Measurements from ENCODE around the gene SIM1. TPM values are rescaled to one million over a fixed set of nuclear protein-coding genes. Genes with fewer than 3 reads are reported as not detected.

The SIM1 gene, protein sequence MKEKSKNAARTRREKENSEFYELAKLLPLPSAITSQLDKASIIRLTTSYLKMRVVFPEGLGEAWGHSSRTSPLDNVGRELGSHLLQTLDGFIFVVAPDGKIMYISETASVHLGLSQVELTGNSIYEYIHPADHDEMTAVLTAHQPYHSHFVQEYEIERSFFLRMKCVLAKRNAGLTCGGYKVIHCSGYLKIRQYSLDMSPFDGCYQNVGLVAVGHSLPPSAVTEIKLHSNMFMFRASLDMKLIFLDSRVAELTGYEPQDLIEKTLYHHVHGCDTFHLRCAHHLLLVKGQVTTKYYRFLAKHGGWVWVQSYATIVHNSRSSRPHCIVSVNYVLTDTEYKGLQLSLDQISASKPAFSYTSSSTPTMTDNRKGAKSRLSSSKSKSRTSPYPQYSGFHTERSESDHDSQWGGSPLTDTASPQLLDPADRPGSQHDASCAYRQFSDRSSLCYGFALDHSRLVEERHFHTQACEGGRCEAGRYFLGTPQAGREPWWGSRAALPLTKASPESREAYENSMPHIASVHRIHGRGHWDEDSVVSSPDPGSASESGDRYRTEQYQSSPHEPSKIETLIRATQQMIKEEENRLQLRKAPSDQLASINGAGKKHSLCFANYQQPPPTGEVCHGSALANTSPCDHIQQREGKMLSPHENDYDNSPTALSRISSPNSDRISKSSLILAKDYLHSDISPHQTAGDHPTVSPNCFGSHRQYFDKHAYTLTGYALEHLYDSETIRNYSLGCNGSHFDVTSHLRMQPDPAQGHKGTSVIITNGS
- total RNA-seq (2021; ENCODE audit: unreplicated experiment) (not detected), Bru-seq, nascent RNA (percentile 1 among the genes with signal in this experiment), BruChase-seq, experiment 1, labeled RNA remaining after a 6-hour chase (percentile 1 among the genes with signal in this experiment), BruChase-seq, experiment 2, labeled RNA remaining after a 2-hour chase (percentile 5 among the genes with signal in this experiment)
- not detected in 2 replicates for polyA plus RNA-seq (2012)
- long read RNA-seq = 0 reads

DNA sequence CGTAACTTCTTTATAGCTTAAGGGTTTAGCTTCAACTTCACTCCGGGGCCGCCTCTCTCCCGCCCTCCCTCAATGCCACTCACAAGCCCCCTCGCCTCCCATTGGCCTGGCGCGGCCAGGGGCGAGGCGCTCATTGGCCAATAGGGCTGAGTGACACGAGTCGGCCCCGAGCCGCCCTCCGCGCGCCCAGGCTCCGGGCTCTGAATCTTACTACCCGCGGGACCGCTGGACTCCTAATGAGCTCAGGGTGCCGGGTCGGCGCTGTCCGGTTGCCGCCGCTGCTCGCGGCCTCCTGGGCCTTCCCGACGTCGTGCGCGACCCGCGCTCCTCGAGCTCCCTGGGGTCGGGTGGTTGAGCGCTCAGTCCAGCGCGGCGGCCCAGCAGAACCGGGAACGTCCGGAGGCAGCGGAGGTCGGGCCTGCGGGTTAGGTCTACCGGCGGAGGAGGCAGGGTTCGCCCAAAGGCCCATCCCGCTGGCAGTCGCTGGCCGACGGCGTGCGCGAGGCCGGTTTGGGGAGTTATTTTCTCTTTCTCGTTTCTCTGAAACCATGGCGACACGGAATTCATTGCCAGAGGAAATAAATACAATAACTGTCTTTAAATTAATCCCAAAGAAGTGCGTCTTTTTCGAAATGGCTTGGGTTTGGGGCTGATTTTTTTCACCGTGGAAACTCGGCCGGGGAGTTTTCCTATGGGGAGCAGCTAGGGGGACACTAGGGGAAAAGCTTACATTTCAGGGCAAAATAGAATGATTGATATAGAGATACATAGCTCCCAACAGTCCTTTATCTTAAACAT lies at the start of gene SIM1:
Gene SIM1 (minus strand): TSS at position 19 of the 798 bp plus-strand sequence. CDS start 1,453 bp downstream, outside the sequence.
- H3K27me3 ChIP-seq (ENCODE audit: insufficient read depth, low read length) = no peaks in the 10 kb centered on the region
- no peak for ATAC-seq

More for the DNA sequence above, at the start of gene SIM1:
- no peaks in the 10 kb centered on the region for H3K9me2 ChIP-seq (ENCODE audit: insufficient read depth)
- H3K9me3 ChIP-seq (ENCODE audit: control insufficient read depth in 1 of 2, insufficient read depth in 1 of 2, low read depth in 1 of 2, low read length in 2 of 2) = no peaks in the 10 kb centered on the region
- BruUV-seq (replicated peaks) = no TSS peak
- H3K27ac ChIP-seq (ENCODE audit: low read depth, low read length) = no peak within 1 kb of the TSS
- POLR2A ChIA-PET = no interaction called here
- RAD21 ChIA-PET (ENCODE audit: low non-redundant PET in 1 of 2, low total read pairs in 2 of 2, uncharacterized antibody in 2 of 2, unreplicated experiment in 2 of 2) = no interaction called here
- H3K79me2 ChIP-seq (ENCODE audit: insufficient read depth, low read length) = no peaks in the 10 kb centered on the region
- no peaks in the 10 kb centered on the region for H3K36me3 ChIP-seq (ENCODE audit: control insufficient read depth in 1 of 2, insufficient read depth in 2 of 2, low read length in 2 of 2)
- H3K9ac ChIP-seq (ENCODE audit: low read length) = no peak within 1 kb of the TSS
- H3K4me1 ChIP-seq (ENCODE audit: control insufficient read depth in 1 of 2, insufficient read depth in 2 of 2, low read length in 2 of 2) = no peaks in the 10 kb centered on the region
- no peak for DNase-seq (ENCODE audit: low read depth, low spot score)
- H2AFZ ChIP-seq (ENCODE audit: low read depth, low read length, poor library complexity, severe bottlenecking) = no peak within 1 kb of the TSS
- intact Hi-C loops (cut with micrococcal nuclease) = no loop called here
- no peak within 1 kb of the TSS for H3K4me3 ChIP-seq (replicated peaks in 1 of 2; ENCODE audit: low read depth in 1 of 2, low read length in 2 of 2)
- CTCF ChIA-PET = no interaction called here
- H3K4me2 ChIP-seq (ENCODE audit: low read length) = no peak within 1 kb of the TSS
- TF ChIP-seq CBX3 (IDR thresholded peaks at IDR 0.05; ENCODE audit: low read depth) (no peak), FOSL1 (IDR thresholded peaks at IDR 0.05; ENCODE audit: low read depth) (no peak), POLR2A (IDR thresholded peaks at IDR 0.05; ENCODE audit: borderline replicate concordance, extremely low read depth, insufficient read depth, insufficient read length) (no peak), ZNF274 (IDR thresholded peaks at IDR 0.05; ENCODE audit: low read depth, low read length) (no peak), MAX (IDR thresholded peaks at IDR 0.05) (no peak), YY1 (IDR thresholded peaks at IDR 0.05; ENCODE audit: extremely low read depth, insufficient replicate concordance, low read depth, low read length) (no peak), TCF7L2 (IDR thresholded peaks at IDR 0.05; ENCODE audit: borderline replicate concordance, extremely low read depth, insufficient read depth, insufficient read length) (no peak), JUND (IDR thresholded peaks at IDR 0.05) (no peak), POLR2AphosphoS5 (IDR thresholded peaks at IDR 0.05; ENCODE audit: low read depth, low read length) (no peak)
- TF ChIP-seq, protein P1, sequence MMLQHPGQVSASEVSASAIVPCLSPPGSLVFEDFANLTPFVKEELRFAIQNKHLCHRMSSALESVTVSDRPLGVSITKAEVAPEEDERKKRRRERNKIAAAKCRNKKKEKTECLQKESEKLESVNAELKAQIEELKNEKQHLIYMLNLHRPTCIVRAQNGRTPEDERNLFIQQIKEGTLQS (IDR thresholded peaks at IDR 0.05) = no peak
- TF ChIP-seq, protein P2, sequence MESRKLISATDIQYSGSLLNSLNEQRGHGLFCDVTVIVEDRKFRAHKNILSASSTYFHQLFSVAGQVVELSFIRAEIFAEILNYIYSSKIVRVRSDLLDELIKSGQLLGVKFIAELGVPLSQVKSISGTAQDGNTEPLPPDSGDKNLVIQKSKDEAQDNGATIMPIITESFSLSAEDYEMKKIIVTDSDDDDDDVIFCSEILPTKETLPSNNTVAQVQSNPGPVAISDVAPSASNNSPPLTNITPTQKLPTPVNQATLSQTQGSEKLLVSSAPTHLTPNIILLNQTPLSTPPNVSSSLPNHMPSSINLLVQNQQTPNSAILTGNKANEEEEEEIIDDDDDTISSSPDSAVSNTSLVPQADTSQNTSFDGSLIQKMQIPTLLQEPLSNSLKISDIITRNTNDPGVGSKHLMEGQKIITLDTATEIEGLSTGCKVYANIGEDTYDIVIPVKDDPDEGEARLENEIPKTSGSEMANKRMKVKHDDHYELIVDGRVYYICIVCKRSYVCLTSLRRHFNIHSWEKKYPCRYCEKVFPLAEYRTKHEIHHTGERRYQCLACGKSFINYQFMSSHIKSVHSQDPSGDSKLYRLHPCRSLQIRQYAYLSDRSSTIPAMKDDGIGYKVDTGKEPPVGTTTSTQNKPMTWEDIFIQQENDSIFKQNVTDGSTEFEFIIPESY (IDR thresholded peaks at IDR 0.05; ENCODE audit: extremely low read depth, insufficient replicate concordance, low read length) = no peak
- H4K20me1 ChIP-seq (ENCODE audit: insufficient read depth) = no peaks in the 10 kb centered on the region
